Smooth muscle cell (in vitro differentiated cells): ENCODE measurements around the gene LYST. TPM values are rescaled to one million over a fixed set of nuclear protein-coding genes. Genes with fewer than 3 reads are reported as not detected.

ENCODE experiments used
- DNase-seq: peaks from one replicate; lab custom pipeline; 2025; ENCODE audit not compliant: unreplicated experiment; lab: John Stamatoyannopoulos, UW
- H2AFZ ChIP-seq: fragments of 200-600 bp; sonication (generic); 2 replicates; pipeline ENCODE4 v1.6.0; 2016; ENCODE audit warnings: antibody characterized with exemption, low read depth, mild to moderate bottlenecking
- H3F3A ChIP-seq: fragments of 200-600 bp; sonication (generic); 2 replicates; pipeline ENCODE4 v1.6.0; 2017; ENCODE audit warnings: antibody characterized with exemption, low read depth
- H3K27ac ChIP-seq: fragments of 200-600 bp; sonication (generic); 2 replicates; pipeline ENCODE4 v1.5.1; 2016; ENCODE audit warnings: low read depth, mild to moderate bottlenecking
- H3K27me3 ChIP-seq: fragments of 200-600 bp; sonication (generic); 2 replicates; pipeline ENCODE4 v1.6.1; 2016; ENCODE audit warnings: low read depth, mild to moderate bottlenecking
- H3K36me3 ChIP-seq: fragments of 200-600 bp; sonication (generic); 2 replicates; pipeline ENCODE4 v1.5.1; 2016; ENCODE audit warnings: low read depth
- H3K4me1 ChIP-seq: fragments of 200-600 bp; sonication (generic); 2 replicates; pipeline ENCODE4 v1.5.1; 2016; ENCODE audit warnings: low read depth
- H3K4me2 ChIP-seq: fragments of 200-600 bp; sonication (generic); 2 replicates; pipeline ENCODE4 v1.6.0; 2016; ENCODE audit warnings: mild to moderate bottlenecking
- H3K4me3 ChIP-seq: fragments of 200-600 bp; sonication (generic); 2 replicates; pipeline ENCODE4 v1.5.1; 2016; ENCODE audit warnings: mild to moderate bottlenecking
- H3K79me2 ChIP-seq: fragments of 200-600 bp; sonication (generic); 2 replicates; pipeline ENCODE4 v1.6.0; 2016; ENCODE audit warnings: low read depth, mild to moderate bottlenecking
- H3K9ac ChIP-seq: fragments of 200-600 bp; sonication (generic); 2 replicates; pipeline ENCODE4 v1.6.0; 2016; ENCODE audit warnings: low read depth
- H3K9me3 ChIP-seq: fragments of 200-600 bp; sonication (generic); replicated peaks from 2 replicates; pipeline ENCODE4 v1.5.1; 2016; ENCODE audit warnings: low read depth
- H4K20me1 ChIP-seq: fragments of 200-600 bp; sonication (generic); 2 replicates; pipeline ENCODE4 v1.6.0; 2016; ENCODE audit warnings: low read depth
- CTCF ChIP-seq: fragments of 200-600 bp; sonication (generic); IDR thresholded peaks from 2 replicates; pipeline ENCODE4 v1.5.1; 2017; ENCODE audit warnings: borderline replicate concordance, mild to moderate bottlenecking, antibody characterized with exemption; ENCODE audit not compliant: insufficient read depth, poor library complexity, severe bottlenecking
- WGBS: methylation state at CpG from one replicate; pipeline ENCODE4 v1.1.7; 2016; ENCODE audit warnings: low lambda C conversion rate; 5-methylcytosine and 5-hydroxymethylcytosine counted together
- polyA plus RNA-seq: library from polyadenylated mRNA; unstranded; fragments of >200 nt; fragmentation: Nextera tagmentation; extraction: Ambion mirVana; gene quantifications from 2 replicates; pipeline ENCODE4 v1.2.1, GENCODE V29; 2016
- total RNA-seq: library from RNA; depleted of rRNA; stranded (reverse); fragments of >200 nt; gene quantifications from 2 replicates; pipeline ENCODE4 v1.2.3, GENCODE V29; 2014

The LYST gene
- total and polyA plus RNA-seq, 2 experiments from 2014 or later, result 2.2 to 13.5 TPM

- Histone ChIP-seq H3K9me3 (no peaks in the 10 kb centered on the region), H3K27me3 (no peaks in the 10 kb centered on the region), H3K4me2 (no peak overlapping the region), H2AFZ (no peak overlapping the region), H3K9ac (no peak overlapping the region), H3F3A (no peaks in the 10 kb centered on the region), H3K4me3 (no peak overlapping the region), H3K4me1 (peaks cover 6% of the 10 kb centered on the region), H3K79me2 (peaks cover 41% of the 10 kb centered on the region), H4K20me1 (peaks cover 2% of the 10 kb centered on the region), H3K27ac (no peak overlapping the region), H3K36me3 (no peaks in the 10 kb centered on the region)
- no peak for TF ChIP-seq CTCF
- WGBS, result 74% methylated on average over 1 of the region's 1 CpG
- no peak for DNase-seq
Observed at GRCh38 chr1:235860829-235861228, 5.9 kb downstream of the LYST start.

GRCh38 chr1:235859789-235860188, 6.9 kb downstream of the LYST start:
- H3K4me3 ChIP-seq, result no peak overlapping the region
- no peak for DNase-seq
- peaks cover 50% of the 10 kb centered on the region for H3K79me2 ChIP-seq
- H3K4me2 ChIP-seq, result no peak overlapping the region
- H3K9me3 ChIP-seq, result no peaks in the 10 kb centered on the region
- no peak for TF ChIP-seq CTCF
- no peaks in the 10 kb centered on the region for H3F3A ChIP-seq
- no peak overlapping the region for H3K9ac ChIP-seq
- H4K20me1 ChIP-seq, result peaks cover 13% of the 10 kb centered on the region
- no peak overlapping the region for H2AFZ ChIP-seq
- no peaks in the 10 kb centered on the region for H3K27me3 ChIP-seq
- no peaks in the 10 kb centered on the region for H3K4me1 ChIP-seq
- no peaks in the 10 kb centered on the region for H3K36me3 ChIP-seq
- no peak overlapping the region for H3K27ac ChIP-seq
- WGBS, result 90% methylated on average over 1 of the region's 1 CpG

GRCh38 chr1:235858766-235859165, 7.9 kb downstream of the LYST start:
- Histone ChIP-seq H3K27ac (no peak overlapping the region), H3K36me3 (no peaks in the 10 kb centered on the region), H3K9ac (no peak overlapping the region), H3F3A (no peaks in the 10 kb centered on the region), H3K4me1 (no peaks in the 10 kb centered on the region), H3K27me3 (no peaks in the 10 kb centered on the region), H3K4me2 (no peak overlapping the region), H3K4me3 (no peak overlapping the region), H3K79me2 (peaks cover 42% of the 10 kb centered on the region), H4K20me1 (peaks cover 22% of the 10 kb centered on the region), H2AFZ (no peak overlapping the region), H3K9me3 (no peaks in the 10 kb centered on the region)
- DNase-seq, result no peak
- TF ChIP-seq CTCF, result no peak
- 77% methylated on average over 1 of the region's 1 CpG for WGBS

GRCh38 chr1:235857756-235858155, 8.9 kb downstream of the LYST start:
- Histone ChIP-seq H3K4me1 (no peaks in the 10 kb centered on the region), H4K20me1 (peaks cover 31% of the 10 kb centered on the region), H3K27me3 (no peaks in the 10 kb centered on the region), H3F3A (no peaks in the 10 kb centered on the region), H2AFZ (no peak overlapping the region), H3K27ac (no peak overlapping the region), H3K36me3 (no peaks in the 10 kb centered on the region), H3K9ac (no peak overlapping the region), H3K4me3 (no peak overlapping the region), H3K9me3 (no peaks in the 10 kb centered on the region), H3K4me2 (no peak overlapping the region), H3K79me2 (peaks cover 32% of the 10 kb centered on the region)
- DNase-seq, result no peak
- whole genome bisulfite sequencing, result 86% methylated on average over 2 of the region's 2 CpGs
- no peak for TF ChIP-seq CTCF
